ENCODE data around the gene LAMP5.

LAMP5 gene

GRCh38 chr20:9532069-9532838 is 17.9 kb downstream of the LAMP5 start:
- TF ChIP-seq SUZ12 (IDR thresholded peaks at IDR 0.05) = no peak
- no peak for TF ChIP-seq NFRKB (IDR thresholded peaks at IDR 0.05)
- no peak for TF ChIP-seq HDGF (IDR thresholded peaks at IDR 0.05; ENCODE audit: borderline replicate concordance)
- TF ChIP-seq ELF4 (IDR thresholded peaks at IDR 0.05) = no peak
- no peak for TF ChIP-seq FOXA1 (IDR thresholded peaks at IDR 0.05)
- TF ChIP-seq FOXM1 (IDR thresholded peaks at IDR 0.05; ENCODE audit: borderline replicate concordance) = no peak
- TF ChIP-seq CTBP1 (IDR thresholded peaks at IDR 0.05; ENCODE audit: borderline replicate concordance) = no peak
- TF ChIP-seq TARDBP (IDR thresholded peaks at IDR 0.05) = no peak
- no peak for TF ChIP-seq ARNT (IDR thresholded peaks at IDR 0.05)
- TF ChIP-seq FOXK2 (IDR thresholded peaks at IDR 0.05) = no peak
- POLR2A ChIA-PET = no interaction called here
- no peak for DNase-seq (ENCODE audit: extremely low spot score)
- CTCF ChIA-PET = interaction anchor here (0.6 kb wide), 1 partner anchor 33 kb away, joined by 3 read pairs; no protein-coding TSS in a partner anchor

- POLR2A ChIA-PET = no interaction called here
Observed at GRCh38 chr20:9534025-9534424, 19.6 kb downstream of the LAMP5 start.

GRCh38 chr20:9535449-9535848 is 21.1 kb downstream of the LAMP5 start:
- ChIA-PET CTCF (interaction anchor here (1.4 kb wide), 1 partner anchor 13 kb away, joined by 3 read pairs; no protein-coding TSS in a partner anchor), POLR2A (no interaction called here)
- TF ChIP-seq HDGF (IDR thresholded peaks at IDR 0.05; ENCODE audit: borderline replicate concordance) (no peak), FOXK2 (IDR thresholded peaks at IDR 0.05) (no peak), NFRKB (IDR thresholded peaks at IDR 0.05) (no peak), BHLHE40 (IDR thresholded peaks at IDR 0.05; ENCODE audit: borderline replicate concordance) (no peak), TARDBP (IDR thresholded peaks at IDR 0.05) (no peak), LEF1 (IDR thresholded peaks at IDR 0.05; ENCODE audit: borderline replicate concordance) (no peak), SUZ12 (IDR thresholded peaks at IDR 0.05) (no peak), CTBP1 (IDR thresholded peaks at IDR 0.05; ENCODE audit: borderline replicate concordance) (no peak), ZNF384 (IDR thresholded peaks at IDR 0.05) (no peak), PKNOX1 (IDR thresholded peaks at IDR 0.05) (no peak), L3MBTL2 (conservative IDR thresholded peaks at IDR 0.05) (no peak), ELF4 (IDR thresholded peaks at IDR 0.05) (no peak), SP1 (IDR thresholded peaks at IDR 0.05) (no peak), ARNT (IDR thresholded peaks at IDR 0.05) (no peak), FOXA1 (IDR thresholded peaks at IDR 0.05) (no peak), FOXM1 (IDR thresholded peaks at IDR 0.05; ENCODE audit: borderline replicate concordance) (no peak)
- DNase-seq (ENCODE audit: extremely low spot score) = no peak

More at GRCh38 chr20:9534025-9534424, 19.6 kb downstream of the LAMP5 start:
- CTCF ChIA-PET = interaction anchor here (1.4 kb wide), 1 partner anchor 11 kb away, joined by 3 read pairs; no protein-coding TSS in a partner anchor
- DNase-seq (ENCODE audit: extremely low spot score) = no peak
- TF ChIP-seq SP1 (IDR thresholded peaks at IDR 0.05) (no peak), FOXA1 (IDR thresholded peaks at IDR 0.05) (no peak), ELF4 (IDR thresholded peaks at IDR 0.05) (no peak), L3MBTL2 (conservative IDR thresholded peaks at IDR 0.05) (no peak), FOXM1 (IDR thresholded peaks at IDR 0.05; ENCODE audit: borderline replicate concordance) (no peak), LEF1 (IDR thresholded peaks at IDR 0.05; ENCODE audit: borderline replicate concordance) (no peak), PKNOX1 (IDR thresholded peaks at IDR 0.05) (no peak), ZNF384 (IDR thresholded peaks at IDR 0.05) (no peak), SUZ12 (IDR thresholded peaks at IDR 0.05) (no peak)

GRCh38 chr20:9543214-9543613 is 28.8 kb downstream of the LAMP5 start:
- no peak for TF ChIP-seq SP1 (IDR thresholded peaks at IDR 0.05)
- no peak for TF ChIP-seq L3MBTL2 (conservative IDR thresholded peaks at IDR 0.05)
- TF ChIP-seq CTBP1 (IDR thresholded peaks at IDR 0.05; ENCODE audit: borderline replicate concordance) = no peak
- no peak for TF ChIP-seq FOXK2 (IDR thresholded peaks at IDR 0.05)
- TF ChIP-seq BHLHE40 (IDR thresholded peaks at IDR 0.05; ENCODE audit: borderline replicate concordance) = no peak
- no peak for TF ChIP-seq SUZ12 (IDR thresholded peaks at IDR 0.05)
- no peak for TF ChIP-seq FOXM1 (IDR thresholded peaks at IDR 0.05; ENCODE audit: borderline replicate concordance)
- no peak for TF ChIP-seq NFRKB (IDR thresholded peaks at IDR 0.05)
- TF ChIP-seq ARNT (IDR thresholded peaks at IDR 0.05) = no peak
- TF ChIP-seq TARDBP (IDR thresholded peaks at IDR 0.05) = no peak
- no peak for TF ChIP-seq LEF1 (IDR thresholded peaks at IDR 0.05; ENCODE audit: borderline replicate concordance)
- no peak for TF ChIP-seq ELF4 (IDR thresholded peaks at IDR 0.05)
- TF ChIP-seq FOXA1 (IDR thresholded peaks at IDR 0.05) = no peak
- TF ChIP-seq ZNF384 (IDR thresholded peaks at IDR 0.05) = no peak
- no peak for TF ChIP-seq PKNOX1 (IDR thresholded peaks at IDR 0.05)
- no peak for TF ChIP-seq HDGF (IDR thresholded peaks at IDR 0.05; ENCODE audit: borderline replicate concordance)
- ChIA-PET POLR2A (no interaction called here), CTCF (no interaction called here)
- DNase-seq (ENCODE audit: extremely low spot score) = no peak

GRCh38 chr20:9550283-9550682 is 35.9 kb downstream of the LAMP5 start:
- no peak for DNase-seq (ENCODE audit: extremely low spot score)
- ChIA-PET POLR2A (no interaction called here), CTCF (no interaction called here)
- TF ChIP-seq HDGF (IDR thresholded peaks at IDR 0.05; ENCODE audit: borderline replicate concordance) = no peak

- TF ChIP-seq L3MBTL2 (conservative IDR thresholded peaks at IDR 0.05) (no peak), CTBP1 (IDR thresholded peaks at IDR 0.05; ENCODE audit: borderline replicate concordance) (no peak), LEF1 (IDR thresholded peaks at IDR 0.05; ENCODE audit: borderline replicate concordance) (no peak), TARDBP (IDR thresholded peaks at IDR 0.05) (no peak), FOXA1 (IDR thresholded peaks at IDR 0.05) (no peak), HDGF (IDR thresholded peaks at IDR 0.05; ENCODE audit: borderline replicate concordance) (no peak), FOXM1 (IDR thresholded peaks at IDR 0.05; ENCODE audit: borderline replicate concordance) (no peak), ZNF384 (IDR thresholded peaks at IDR 0.05) (no peak), BHLHE40 (IDR thresholded peaks at IDR 0.05; ENCODE audit: borderline replicate concordance) (no peak), NFRKB (IDR thresholded peaks at IDR 0.05) (no peak), PKNOX1 (IDR thresholded peaks at IDR 0.05) (no peak), ELF4 (IDR thresholded peaks at IDR 0.05) (no peak), ARNT (IDR thresholded peaks at IDR 0.05) (no peak), FOXK2 (IDR thresholded peaks at IDR 0.05) (no peak)
- ChIA-PET POLR2A (no interaction called here), CTCF (no interaction called here)
- DNase-seq (ENCODE audit: extremely low spot score) = no peak
Observed at GRCh38 chr20:9550871-9551270, 36.5 kb downstream of the LAMP5 start.

Measured in HEK293T (cell line).